Measurements from ENCODE around the gene LRMDA. TPM values are rescaled to one million over a fixed set of nuclear protein-coding genes. Genes with fewer than 3 reads are reported as not detected.

Gene LRMDA
- total and polyA plus RNA-seq, 2 donors (not counting 3 experiments of a cell fraction or from before 2014, with no cell fraction given), result 9.7 to 18.0 TPM

DNA sequence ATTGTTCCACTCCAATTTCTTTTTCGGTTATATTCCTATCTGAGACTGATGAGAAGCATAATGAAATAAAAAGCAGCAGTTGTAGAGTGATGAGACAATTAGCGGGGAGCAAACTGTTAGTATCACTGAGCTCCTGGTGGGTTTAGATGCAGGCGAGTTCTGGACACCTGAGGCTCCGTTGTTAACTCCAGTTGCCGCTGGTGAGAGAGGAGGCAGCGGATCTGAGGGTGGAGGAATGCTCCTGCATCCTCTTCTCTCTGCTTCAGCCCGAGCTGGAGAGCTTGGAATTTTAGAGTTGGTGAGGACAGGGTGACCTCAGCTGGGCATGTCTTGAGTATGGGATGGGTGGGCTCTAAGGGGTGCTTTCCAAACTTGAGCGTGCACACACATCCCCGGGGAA is 31.4 kb downstream of the LRMDA start:
- intact Hi-C loops (cut with micrococcal nuclease) (no loop called here), dilution Hi-C loops (cut with MboI; ENCODE audit: extremely low pct_ligation_motif_present, low sequenced_read_pairs) (no loop called here)
- H3K4me1 ChIP-seq (ENCODE audit: control insufficient read depth, extremely low read depth, insufficient read depth, low read length), result no peaks in the 10 kb centered on the region
- H3K79me2 ChIP-seq (ENCODE audit: control insufficient read depth, insufficient read depth, low read length), result no peaks in the 10 kb centered on the region
- H3K9me1 ChIP-seq (replicated peaks; ENCODE audit: control insufficient read depth, extremely low read depth, insufficient read depth, low read length), result no peaks in the 10 kb centered on the region
- H3K9me3 ChIP-seq (replicated peaks; ENCODE audit: control insufficient read depth, insufficient read depth, low read length), result no peaks in the 10 kb centered on the region
- H3K4me3 ChIP-seq (replicated peaks in 1 of 3; ENCODE audit: insufficient read depth in 1 of 3, low read depth in 1 of 3, low read length in 3 of 3), result no peak overlapping the region
- no peak overlapping the region for H3K27ac ChIP-seq (ENCODE audit: insufficient read depth, low read depth, low read length)
- no TSS peak for BruUV-seq (replicated peaks)
- no peaks in the 10 kb centered on the region for H3K27me3 ChIP-seq (ENCODE audit: control insufficient read depth in 2 of 2, insufficient read depth in 2 of 2, low read length in 2 of 2)
- no peak overlapping the region for H3K4me2 ChIP-seq (ENCODE audit: insufficient read depth, low read length)
- H4K20me1 ChIP-seq (replicated peaks; ENCODE audit: control insufficient read depth, extremely low read depth, insufficient read depth, low read length), result no peaks in the 10 kb centered on the region
- H3K36me3 ChIP-seq (ENCODE audit: control insufficient read depth in 2 of 2, extremely low read depth in 1 of 2, insufficient read depth in 2 of 2, low read length in 2 of 2), result no peaks in the 10 kb centered on the region
- POLR2A ChIA-PET, result no interaction called here
- no peak overlapping the region for H2AFZ ChIP-seq (ENCODE audit: low read depth, low read length)
- DNase-seq (ENCODE audit: low read depth, low spot score), result no peak
- no peak for FAIRE-seq
- TF ChIP-seq CTCF (IDR thresholded peaks at IDR 0.05; ENCODE audit: extremely low read depth in 1 of 2, insufficient read depth in 1 of 2, low read depth in 1 of 2, low read length in 2 of 2) (no peak), GATA2 (IDR thresholded peaks at IDR 0.05; ENCODE audit: insufficient read depth, insufficient read length, low read depth, low read length) (no peak), FOS (IDR thresholded peaks at IDR 0.05; ENCODE audit: borderline replicate concordance, insufficient read depth, low read length) (no peak), POLR2A (IDR thresholded peaks at IDR 0.05; ENCODE audit: low read depth, low read length) (no peak), JUN (IDR thresholded peaks at IDR 0.05; ENCODE audit: borderline replicate concordance, insufficient read depth, insufficient read length, low read depth) (no peak), POLR2AphosphoS5 (IDR thresholded peaks at IDR 0.05; ENCODE audit: insufficient read depth, low read depth, low read length) (no peak), MYC (IDR thresholded peaks at IDR 0.05; ENCODE audit: low read depth, low read length) (no peak), EZH2 (IDR thresholded peaks at IDR 0.05; ENCODE audit: borderline replicate concordance, low read depth, low read length, severe bottlenecking) (no peak), MAX (IDR thresholded peaks at IDR 0.05; ENCODE audit: insufficient read depth, insufficient read length) (no peak)
- CTCF ChIA-PET, result no interaction called here
- no peak overlapping the region for H3K9ac ChIP-seq (replicated peaks; ENCODE audit: extremely low read depth, insufficient read depth, low read length)
